ENCODE results near the gene LRRC32.

DNA sequence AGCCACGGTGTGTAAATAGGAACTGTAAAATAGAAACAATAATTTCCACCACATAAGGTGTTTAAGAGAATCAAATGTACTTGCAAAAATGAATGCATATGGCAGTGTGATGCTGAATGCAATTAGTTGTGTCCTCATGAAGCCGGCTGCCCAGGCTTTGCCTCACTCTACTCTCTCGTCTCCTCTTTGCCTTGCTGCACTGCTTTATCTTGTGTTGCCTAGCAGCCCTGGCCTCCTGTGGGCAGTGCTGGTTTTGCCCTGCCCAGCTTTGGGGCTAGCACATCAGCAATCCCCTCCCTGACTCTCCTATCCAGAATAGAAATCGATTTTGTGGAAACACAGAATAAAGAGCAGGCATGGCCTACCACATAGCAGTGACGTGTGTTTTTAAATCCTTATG lies 30.0 kb downstream of the LRRC32 start:
- TF ChIP-seq, protein P1, sequence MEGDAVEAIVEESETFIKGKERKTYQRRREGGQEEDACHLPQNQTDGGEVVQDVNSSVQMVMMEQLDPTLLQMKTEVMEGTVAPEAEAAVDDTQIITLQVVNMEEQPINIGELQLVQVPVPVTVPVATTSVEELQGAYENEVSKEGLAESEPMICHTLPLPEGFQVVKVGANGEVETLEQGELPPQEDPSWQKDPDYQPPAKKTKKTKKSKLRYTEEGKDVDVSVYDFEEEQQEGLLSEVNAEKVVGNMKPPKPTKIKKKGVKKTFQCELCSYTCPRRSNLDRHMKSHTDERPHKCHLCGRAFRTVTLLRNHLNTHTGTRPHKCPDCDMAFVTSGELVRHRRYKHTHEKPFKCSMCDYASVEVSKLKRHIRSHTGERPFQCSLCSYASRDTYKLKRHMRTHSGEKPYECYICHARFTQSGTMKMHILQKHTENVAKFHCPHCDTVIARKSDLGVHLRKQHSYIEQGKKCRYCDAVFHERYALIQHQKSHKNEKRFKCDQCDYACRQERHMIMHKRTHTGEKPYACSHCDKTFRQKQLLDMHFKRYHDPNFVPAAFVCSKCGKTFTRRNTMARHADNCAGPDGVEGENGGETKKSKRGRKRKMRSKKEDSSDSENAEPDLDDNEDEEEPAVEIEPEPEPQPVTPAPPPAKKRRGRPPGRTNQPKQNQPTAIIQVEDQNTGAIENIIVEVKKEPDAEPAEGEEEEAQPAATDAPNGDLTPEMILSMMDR (conservative IDR thresholded peaks at IDR 0.05; ENCODE audit: low read depth, low read length), result no peak
- TF ChIP-seq BHLHE40 (IDR thresholded peaks at IDR 0.05; ENCODE audit: low read depth, low read length) (no peak), RAD21 (IDR thresholded peaks at IDR 0.05; ENCODE audit: low read length) (no peak), FOS (IDR thresholded peaks at IDR 0.05; ENCODE audit: low read depth, low read length) (no peak), POLR2A (IDR thresholded peaks at IDR 0.05; ENCODE audit: low read depth, low read length) (no peak), CEBPB (IDR thresholded peaks at IDR 0.05; ENCODE audit: low read depth, low read length) (no peak), MAZ (IDR thresholded peaks at IDR 0.05; ENCODE audit: borderline replicate concordance, low read depth, low read length) (no peak), RCOR1 (IDR thresholded peaks at IDR 0.05; ENCODE audit: insufficient replicate concordance, low read length) (no peak)

All from IMR-90 (cell line).